Hepatocyte (in vitro differentiated cells): ENCODE results near the gene BST2. TPM values are rescaled to one million over a fixed set of nuclear protein-coding genes. Genes with fewer than 3 reads are reported as not detected.

ENCODE experiments used
- DNase-seq: peaks from one replicate; pipeline ENCODE4 v3.0.0-alpha.2; 2016; ENCODE audit warnings: low spot score
- H2AFZ ChIP-seq: fragments of 200-600 bp; sonication (generic); 2 replicates; pipeline ENCODE4 v1.6.0; 2016; ENCODE audit warnings: antibody characterized with exemption, mild to moderate bottlenecking
- H3K27ac ChIP-seq: fragments of 200-600 bp; sonication (generic); 2 replicates; pipeline ENCODE4 v1.5.1; 2016; ENCODE audit warnings: mild to moderate bottlenecking
- H3K27me3 ChIP-seq: fragments of 200-600 bp; sonication (generic); 2 replicates; pipeline ENCODE4 v1.6.1; 2016
- H3K36me3 ChIP-seq: fragments of 200-600 bp; sonication (generic); replicated peaks from 2 replicates; pipeline ENCODE4 v1.5.1; 2016; ENCODE audit warnings: low read depth; ENCODE audit not compliant: insufficient read depth
- H3K4me1 ChIP-seq: fragments of 200-600 bp; sonication (generic); 2 replicates; pipeline ENCODE4 v1.5.1; 2016; ENCODE audit warnings: mild to moderate bottlenecking, moderate library complexity; ENCODE audit not compliant: insufficient read depth
- H3K4me2 ChIP-seq: fragments of 200-600 bp; sonication (generic); 2 replicates; pipeline ENCODE4 v1.6.0; 2016
- H3K4me3 ChIP-seq: fragments of 200-600 bp; sonication (generic); 2 replicates; pipeline ENCODE4 v1.5.1; 2016; ENCODE audit warnings: mild to moderate bottlenecking
- H3K79me2 ChIP-seq: fragments of 200-600 bp; sonication (generic); 2 replicates; pipeline ENCODE4 v1.6.0; 2017; ENCODE audit warnings: mild to moderate bottlenecking
- H3K9me2 ChIP-seq: fragments of 200-600 bp; sonication (generic); replicated peaks from 2 replicates; pipeline ENCODE4 v1.6.0; 2017; ENCODE audit warnings: mild to moderate bottlenecking; ENCODE audit not compliant: insufficient read depth
- H3K9me3 ChIP-seq: fragments of 200-600 bp; sonication (generic); 2 replicates; pipeline ENCODE4 v1.5.1; 2016; ENCODE audit warnings: low read depth, mild to moderate bottlenecking
- H4K20me1 ChIP-seq: fragments of 200-600 bp; sonication (generic); 2 replicates; pipeline ENCODE4 v1.6.0; 2016; ENCODE audit warnings: mild to moderate bottlenecking; ENCODE audit not compliant: insufficient read depth, poor library complexity, severe bottlenecking
- CTCF ChIP-seq: fragments of 200-600 bp; sonication (generic); IDR thresholded peaks from 2 replicates; pipeline ENCODE4 v1.5.1; 2016; ENCODE audit warnings: antibody characterized with exemption, mild to moderate bottlenecking; ENCODE audit not compliant: poor library complexity
- EZH2 ChIP-seq: fragments of 200-600 bp; sonication (generic); IDR thresholded peaks from 2 replicates; pipeline ENCODE4 v1.6.1; 2016; ENCODE audit warnings: antibody characterized with exemption, mild to moderate bottlenecking, borderline replicate concordance
- EZH2phosphoT487 ChIP-seq: fragments of 200-600 bp; sonication (generic); IDR thresholded peaks from one replicate; pipeline ENCODE4 v1.6.1; 2018; ENCODE audit warnings: antibody characterized with exemption, mild to moderate bottlenecking, low read depth, moderate library complexity; ENCODE audit not compliant: unreplicated experiment, severe bottlenecking
- whole genome bisulfite sequencing: methylation state at CpG from one replicate; pipeline ENCODE4 v1.1.6; 2016; ENCODE audit warnings: low lambda C conversion rate; ENCODE audit errors: missing lambda C conversion rate; 5-methylcytosine and 5-hydroxymethylcytosine counted together
- polyA plus RNA-seq: library from polyadenylated mRNA; unstranded; fragments of >200 nt; fragmentation: Nextera tagmentation; extraction: Ambion mirVana; gene quantifications from 2 replicates; pipeline ENCODE4 v1.2.1, GENCODE V29; 2016
- total RNA-seq: library from RNA; depleted of rRNA; stranded (reverse); fragments of >200 nt; gene quantifications from 2 replicates; pipeline ENCODE4 v1.2.3, GENCODE V29; 2014

BST2 gene
- total RNA-seq (43.2 and 50.1 TPM in 2 replicates), polyA plus RNA-seq (129 and 195 TPM in 2 replicates)

- TF ChIP-seq CTCF (no peak), EZH2 (no peak), EZH2phosphoT487 (no peak)
- Histone ChIP-seq H3K4me2 (peak within 1 kb of the TSS; percentile 63), H3K4me1 (no peaks in the 10 kb centered on the region), H2AFZ (no peak within 1 kb of the TSS), H3K36me3 (no peaks in the 10 kb centered on the region), H3K79me2 (no peaks in the 10 kb centered on the region), H3K9me2 (no peaks in the 10 kb centered on the region), H3K9me3 (no peaks in the 10 kb centered on the region), H3K27me3 (no peaks in the 10 kb centered on the region), H3K4me3 (no peak within 1 kb of the TSS), H3K27ac (peak within 1 kb of the TSS; percentile 49), H4K20me1 (no peaks in the 10 kb centered on the region)
- 78% methylated on average over 18 of the region's 18 CpGs for WGBS
- peak; percentile 52 for DNase-seq
These were observed at the start of gene BST2 for GRCh38 chr19:17405250-17406045. Gene BST2 (minus strand): TSS chr19:17405630. CDS start chr19:17405575, 55 bp downstream.

- H4K20me1 ChIP-seq = no peaks in the 10 kb centered on the region
- no peaks in the 10 kb centered on the region for H3K9me3 ChIP-seq
- H3K4me2 ChIP-seq = no peak overlapping the region
- H3K4me1 ChIP-seq = no peaks in the 10 kb centered on the region
- H3K36me3 ChIP-seq = no peaks in the 10 kb centered on the region
- WGBS = 6% methylated on average over 11 of the region's 13 CpGs
- H3K27ac ChIP-seq = no peak overlapping the region
- TF ChIP-seq CTCF (no peak), EZH2phosphoT487 (no peak), EZH2 (peak; percentile 15)
- no peak for DNase-seq
- no peak overlapping the region for H2AFZ ChIP-seq
- H3K27me3 ChIP-seq = peaks cover 29% of the 10 kb centered on the region
- no peaks in the 10 kb centered on the region for H3K79me2 ChIP-seq
- H3K9me2 ChIP-seq = no peaks in the 10 kb centered on the region
- no peak overlapping the region for H3K4me3 ChIP-seq
These were observed 49.2 kb upstream of the BST2 start for GRCh38 chr19:17454576-17455071.

- Histone ChIP-seq H3K9me2 (no peaks in the 10 kb centered on the region), H4K20me1 (no peaks in the 10 kb centered on the region), H3K27ac (no peak overlapping the region), H3K27me3 (peaks cover 23% of the 10 kb centered on the region), H3K36me3 (no peaks in the 10 kb centered on the region), H3K4me1 (no peaks in the 10 kb centered on the region), H3K4me2 (no peak overlapping the region), H3K4me3 (no peak overlapping the region), H3K9me3 (no peaks in the 10 kb centered on the region), H2AFZ (no peak overlapping the region), H3K79me2 (no peaks in the 10 kb centered on the region)
- DNase-seq = no peak
- 93% methylated on average over 4 of the region's 4 CpGs for WGBS
- TF ChIP-seq EZH2phosphoT487 (no peak), CTCF (no peak), EZH2 (no peak)
These were observed 46.4 kb upstream of the BST2 start for GRCh38 chr19:17451820-17452219.
